Measurements from ENCODE around the gene CRTAP. TPM values are rescaled to one million over a fixed set of nuclear protein-coding genes. Genes with fewer than 3 reads are reported as not detected.

The CRTAP gene
- total RNA-seq, 1 experiment from 2014 or later, result 174 TPM

GRCh38 chr3:33152363-33153360 is 38.8 kb downstream of the CRTAP start:
- 0 out of 2 replicates have a peak, but pooled peaks have one; percentile 18 for ATAC-seq

GRCh38 chr3:33153782-33154181 is 40.0 kb downstream of the CRTAP start:
- Histone ChIP-seq H2AFZ (ENCODE audit: low read length) (no peak overlapping the region), H3K4me3 (ENCODE audit: low read length) (no peak overlapping the region), H3F3A (ENCODE audit: low read length, unreplicated experiment) (no peaks in the 10 kb centered on the region), H3K79me2 (ENCODE audit: low read length) (no peaks in the 10 kb centered on the region), H3K36me3 (ENCODE audit: low read depth, low read length) (no peaks in the 10 kb centered on the region), H3K4me1 (ENCODE audit: insufficient read depth, low read length) (peaks cover 4% of the 10 kb centered on the region; the same call in 1 of the 2 replicates), H4K20me1 (ENCODE audit: low read length) (no peaks in the 10 kb centered on the region), H3K27me3 (ENCODE audit: low read length) (no peaks in the 10 kb centered on the region), H3K9me2 (replicated peaks; ENCODE audit: low read length) (no peaks in the 10 kb centered on the region), H3K4me2 (ENCODE audit: low read length) (no peak overlapping the region), H3K9me3 (ENCODE audit: low read length) (no peaks in the 10 kb centered on the region), H3K9ac (ENCODE audit: low read length) (no peak overlapping the region), H3K27ac (ENCODE audit: low read length) (no peak overlapping the region)
- DNase-seq (no peak), ATAC-seq (no peak)
- no TSS peak for BruUV-seq (replicated peaks)
- intact Hi-C loops (cut with micrococcal nuclease), result no loop called here
- ChIA-PET POLR2A (ENCODE audit: unreplicated experiment) (no interaction called here), CTCF (no interaction called here)
- TF ChIP-seq EZH2 (IDR thresholded peaks at IDR 0.05; ENCODE audit: low read length, unreplicated experiment), result no peak
- TF ChIP-seq EZH2phosphoT487 (IDR thresholded peaks at IDR 0.05; ENCODE audit: borderline replicate concordance, low read length), result no peak

More at GRCh38 chr3:33152363-33153360, 38.8 kb downstream of the CRTAP start:
- no TSS peak for BruUV-seq (replicated peaks)
- CTCF ChIA-PET, result no interaction called here
- DNase-seq, result peak; percentile 50
- TF ChIP-seq CTCF (conservative IDR thresholded peaks at IDR 0.05; ENCODE audit: low read depth, low read length), result no peak
- no peak for TF ChIP-seq EZH2 (IDR thresholded peaks at IDR 0.05; ENCODE audit: low read length, unreplicated experiment)
- TF ChIP-seq EZH2phosphoT487 (IDR thresholded peaks at IDR 0.05; ENCODE audit: borderline replicate concordance, low read length), result no peak
- Histone ChIP-seq H3F3A (ENCODE audit: low read length, unreplicated experiment) (no peaks in the 10 kb centered on the region), H4K20me1 (ENCODE audit: low read length) (no peaks in the 10 kb centered on the region), H3K4me2 (ENCODE audit: low read length) (no peak overlapping the region), H3K27ac (ENCODE audit: low read length) (no peak overlapping the region), H3K9me2 (replicated peaks; ENCODE audit: low read length) (no peaks in the 10 kb centered on the region), H3K27me3 (ENCODE audit: low read length) (no peaks in the 10 kb centered on the region), H3K36me3 (ENCODE audit: low read depth, low read length) (no peaks in the 10 kb centered on the region), H3K79me2 (ENCODE audit: low read length) (no peaks in the 10 kb centered on the region), H3K4me1 (ENCODE audit: insufficient read depth, low read length) (peaks cover 4% of the 10 kb centered on the region; the same call in 1 of the 2 replicates), H3K9ac (ENCODE audit: low read length) (no peak overlapping the region), H3K4me3 (ENCODE audit: low read length) (no peak overlapping the region), H2AFZ (ENCODE audit: low read length) (no peak overlapping the region), H3K9me3 (ENCODE audit: low read length) (no peaks in the 10 kb centered on the region)
- POLR2A ChIA-PET (ENCODE audit: unreplicated experiment), result no interaction called here
- intact Hi-C loops (cut with micrococcal nuclease), result no loop called here

GRCh38 chr3:33155301-33155700 is 41.5 kb downstream of the CRTAP start:
- no peak for DNase-seq
- Histone ChIP-seq H3K27ac (ENCODE audit: low read length) (no peak overlapping the region), H3K36me3 (ENCODE audit: low read depth, low read length) (no peaks in the 10 kb centered on the region), H2AFZ (ENCODE audit: low read length) (no peak overlapping the region), H3F3A (ENCODE audit: low read length, unreplicated experiment) (no peaks in the 10 kb centered on the region), H3K9me2 (replicated peaks; ENCODE audit: low read length) (no peaks in the 10 kb centered on the region), H3K4me1 (ENCODE audit: insufficient read depth, low read length) (peaks cover 4% of the 10 kb centered on the region; the same call in 1 of the 2 replicates), H3K27me3 (ENCODE audit: low read length) (no peaks in the 10 kb centered on the region), H3K4me2 (ENCODE audit: low read length) (no peak overlapping the region), H3K4me3 (ENCODE audit: low read length) (no peak overlapping the region), H3K9ac (ENCODE audit: low read length) (no peak overlapping the region), H3K79me2 (ENCODE audit: low read length) (no peaks in the 10 kb centered on the region), H3K9me3 (ENCODE audit: low read length) (no peaks in the 10 kb centered on the region), H4K20me1 (ENCODE audit: low read length) (no peaks in the 10 kb centered on the region)
- no TSS peak for BruUV-seq (replicated peaks)
- POLR2A ChIA-PET (ENCODE audit: unreplicated experiment), result no interaction called here
- intact Hi-C loops (cut with micrococcal nuclease), result no loop called here
- CTCF ChIA-PET, result no interaction called here
- no peak for ATAC-seq
- no peak for TF ChIP-seq EZH2 (IDR thresholded peaks at IDR 0.05; ENCODE audit: low read length, unreplicated experiment)
- no peak for TF ChIP-seq EZH2phosphoT487 (IDR thresholded peaks at IDR 0.05; ENCODE audit: borderline replicate concordance, low read length)
- TF ChIP-seq CTCF (conservative IDR thresholded peaks at IDR 0.05; ENCODE audit: low read depth, low read length), result no peak
